ENCODE results near the gene PKHD1.

Gene PKHD1, protein sequence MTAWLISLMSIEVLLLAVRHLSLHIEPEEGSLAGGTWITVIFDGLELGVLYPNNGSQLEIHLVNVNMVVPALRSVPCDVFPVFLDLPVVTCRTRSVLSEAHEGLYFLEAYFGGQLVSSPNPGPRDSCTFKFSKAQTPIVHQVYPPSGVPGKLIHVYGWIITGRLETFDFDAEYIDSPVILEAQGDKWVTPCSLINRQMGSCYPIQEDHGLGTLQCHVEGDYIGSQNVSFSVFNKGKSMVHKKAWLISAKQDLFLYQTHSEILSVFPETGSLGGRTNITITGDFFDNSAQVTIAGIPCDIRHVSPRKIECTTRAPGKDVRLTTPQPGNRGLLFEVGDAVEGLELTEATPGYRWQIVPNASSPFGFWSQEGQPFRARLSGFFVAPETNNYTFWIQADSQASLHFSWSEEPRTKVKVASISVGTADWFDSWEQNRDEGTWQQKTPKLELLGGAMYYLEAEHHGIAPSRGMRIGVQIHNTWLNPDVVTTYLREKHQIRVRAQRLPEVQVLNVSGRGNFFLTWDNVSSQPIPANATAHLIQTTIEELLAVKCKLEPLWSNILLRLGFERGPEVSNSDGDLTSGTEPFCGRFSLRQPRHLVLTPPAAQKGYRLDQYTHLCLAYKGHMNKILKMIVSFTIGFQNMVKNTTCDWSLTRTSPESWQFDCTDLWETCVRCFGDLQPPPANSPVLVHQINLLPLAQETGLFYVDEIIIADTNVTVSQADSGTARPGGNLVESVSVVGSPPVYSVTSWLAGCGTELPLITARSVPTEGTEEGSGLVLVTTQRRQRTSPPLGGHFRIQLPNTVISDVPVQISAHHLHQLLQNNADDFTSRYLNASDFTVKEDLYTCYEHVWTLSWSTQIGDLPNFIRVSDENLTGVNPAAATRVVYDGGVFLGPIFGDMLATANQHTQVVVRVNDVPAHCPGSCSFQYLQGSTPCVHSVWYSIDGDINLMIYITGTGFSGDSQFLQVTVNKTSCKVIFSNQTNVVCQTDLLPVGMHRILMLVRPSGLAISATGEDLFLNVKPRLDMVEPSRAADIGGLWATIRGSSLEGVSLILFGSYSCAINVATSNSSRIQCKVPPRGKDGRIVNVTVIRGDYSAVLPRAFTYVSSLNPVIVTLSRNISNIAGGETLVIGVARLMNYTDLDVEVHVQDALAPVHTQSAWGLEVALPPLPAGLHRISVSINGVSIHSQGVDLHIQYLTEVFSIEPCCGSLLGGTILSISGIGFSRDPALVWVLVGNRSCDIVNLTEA (N-terminal part only)

DNA sequence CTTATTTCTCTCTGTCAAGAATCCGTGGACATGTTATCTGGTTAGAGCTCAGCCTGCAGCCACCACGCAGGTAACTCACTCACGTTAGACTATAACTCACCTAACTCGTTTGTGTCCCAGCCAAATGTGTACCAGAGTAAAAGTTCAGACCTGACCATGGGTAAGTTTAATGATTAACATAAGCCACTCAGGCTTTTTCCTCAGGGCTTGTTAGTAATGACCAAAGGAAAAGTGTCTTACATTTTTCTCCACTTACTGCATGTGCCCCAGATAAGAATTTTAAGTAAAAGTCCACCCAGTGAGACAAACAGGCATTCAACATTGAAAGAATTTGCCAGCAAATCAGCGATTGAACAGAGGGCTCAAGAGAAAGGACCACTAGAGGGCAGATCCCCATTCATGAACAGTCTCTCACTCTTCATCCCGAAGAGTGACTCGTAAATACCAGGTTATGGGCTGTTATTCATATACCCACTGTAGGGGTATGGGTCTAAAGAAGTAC, at the start of gene PKHD1:
TSS of gene PKHD1 (minus strand) at position 116 of the 502 bp plus-strand sequence. CDS start 2,680 bp downstream, outside the sequence.
- no peak for DNase-seq

DNA sequence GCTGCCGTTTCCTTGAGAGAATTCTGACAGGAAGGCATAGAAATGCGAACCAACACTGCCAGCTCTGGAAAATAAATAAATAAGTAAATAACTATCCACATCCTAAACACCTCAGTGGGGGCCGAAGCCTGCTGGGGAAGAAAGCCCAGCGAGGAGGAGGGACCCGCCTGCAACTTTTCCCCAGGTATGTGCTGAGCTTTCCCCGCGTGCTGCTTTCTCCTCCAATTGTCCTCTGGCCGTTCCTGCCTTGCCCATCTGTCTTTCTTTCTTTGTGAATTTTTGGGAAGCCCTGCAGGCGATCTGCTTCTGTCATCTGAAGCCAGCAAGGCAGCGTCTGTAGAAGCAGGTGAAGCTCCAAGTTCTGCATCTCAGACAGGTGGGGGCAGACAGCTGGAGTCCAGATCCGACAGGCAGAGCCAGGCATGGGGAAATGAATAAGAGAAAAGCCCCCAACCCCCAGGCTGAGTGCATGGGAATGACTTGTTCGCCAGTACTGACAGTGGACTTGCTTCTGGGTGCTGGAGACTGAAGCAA, 49.6 kb upstream of the PKHD1 start:
- no peak for DNase-seq

DNA sequence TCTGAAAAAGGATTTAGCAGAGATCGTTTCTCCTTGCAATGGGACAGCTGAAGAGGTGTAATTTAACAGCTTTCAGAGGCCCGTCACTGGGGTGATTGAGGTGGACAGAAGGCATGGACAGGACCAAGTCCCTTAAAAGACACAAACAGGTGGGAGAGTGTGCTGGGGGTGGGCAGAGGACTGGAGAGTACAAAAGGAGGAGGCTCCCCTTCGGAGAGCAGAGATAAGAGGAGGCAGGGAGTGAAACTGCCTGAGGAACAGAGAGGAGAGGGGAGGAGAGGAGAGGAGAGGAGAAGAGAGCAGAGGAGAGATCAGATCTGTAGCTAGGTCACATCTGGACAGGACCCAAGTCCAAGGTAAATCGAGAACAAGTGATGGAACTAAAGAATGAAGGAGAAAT, 48.6 kb upstream of the PKHD1 start:
- no peak for DNase-seq

DNA sequence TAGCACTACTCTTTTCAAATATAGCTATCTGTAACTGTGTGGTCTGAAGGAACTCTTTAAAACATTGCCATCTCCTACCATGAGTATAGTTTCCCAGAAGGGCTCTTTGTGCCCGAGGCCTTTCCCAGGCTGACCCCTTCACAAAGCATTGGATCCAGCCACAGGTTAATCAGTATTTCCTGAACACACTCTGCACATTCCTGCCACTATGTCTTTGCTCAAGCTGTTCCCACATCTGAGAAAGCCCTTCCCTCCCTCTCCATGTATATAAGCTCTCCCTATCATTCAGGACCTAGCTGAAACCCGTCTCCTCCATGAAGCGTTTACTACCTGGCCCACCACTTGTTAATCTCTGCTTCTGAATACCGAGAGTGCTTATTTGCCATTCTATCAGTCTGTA, 47.8 kb upstream of the PKHD1 start:
- DNase-seq: no peak

GRCh38 chr6:52134011-52134410, 46.6 kb upstream of the PKHD1 start:
- no peak for DNase-seq

- DNase-seq: no peak
Measured at GRCh38 chr6:52133324-52133723, 45.9 kb upstream of the PKHD1 start.

GRCh38 chr6:52132292-52132691, 44.9 kb upstream of the PKHD1 start:
- DNase-seq: no peak

- DNase-seq: no peak
Measured at GRCh38 chr6:52130440-52130839, 43.0 kb upstream of the PKHD1 start.

GRCh38 chr6:52127957-52128356, 40.5 kb upstream of the PKHD1 start:
- no peak for DNase-seq

- DNase-seq: no peak
Measured at GRCh38 chr6:52126231-52126630, 38.8 kb upstream of the PKHD1 start.

GRCh38 chr6:52125572-52125971, 38.2 kb upstream of the PKHD1 start:
- DNase-seq: no peak

GRCh38 chr6:52125139-52125538, 37.7 kb upstream of the PKHD1 start:
- no peak for DNase-seq

- no peak for DNase-seq
Measured at GRCh38 chr6:52124126-52125121, 37.0 kb upstream of the PKHD1 start.

DNA sequence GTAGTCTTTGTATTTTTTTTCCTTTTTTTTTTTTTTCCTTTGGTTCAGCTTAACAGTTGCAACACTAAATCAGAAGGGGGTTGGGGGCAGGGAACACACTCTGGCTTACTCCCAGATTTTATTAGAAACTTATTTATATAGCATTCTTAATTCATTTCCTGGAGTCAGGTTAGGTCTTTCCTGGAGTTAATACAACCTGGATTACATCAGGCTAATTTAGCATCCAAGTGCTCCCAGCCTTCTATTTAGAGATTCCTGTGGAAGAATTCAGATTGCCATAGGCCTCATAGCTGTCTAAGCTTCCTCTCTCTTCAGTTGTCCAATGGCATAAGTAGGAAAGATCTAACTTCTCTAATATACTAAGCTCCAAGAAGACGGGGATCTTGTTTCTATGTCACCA, 35.8 kb upstream of the PKHD1 start:
- DNase-seq: no peak

DNA sequence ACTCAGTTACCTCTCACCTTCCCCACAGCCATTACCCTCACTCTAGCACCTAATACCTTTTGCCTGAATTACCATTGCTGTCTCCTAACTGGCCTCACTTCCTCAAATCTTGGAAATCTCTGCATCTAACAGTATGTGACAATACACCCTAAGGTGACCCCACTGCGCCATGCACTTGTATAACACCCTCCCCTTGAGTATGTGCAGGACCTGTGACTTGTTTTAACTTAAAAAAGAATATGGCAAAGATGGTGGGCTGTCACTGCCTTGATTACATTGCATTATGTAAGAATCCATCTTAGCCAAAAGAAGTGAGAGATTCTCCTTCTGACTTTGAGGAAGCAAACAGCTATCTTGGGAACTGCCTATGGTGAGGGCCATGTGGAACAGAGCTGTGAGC, 29.9 kb upstream of the PKHD1 start:
- DNase-seq: no peak

- no peak for DNase-seq
Measured at GRCh38 chr6:52116605-52116948, 29.2 kb upstream of the PKHD1 start.

- DNase-seq: no peak
Measured at GRCh38 chr6:52115891-52116604, 28.6 kb upstream of the PKHD1 start.

GRCh38 chr6:52115145-52115741, 27.8 kb upstream of the PKHD1 start:
- no peak for DNase-seq

DNA sequence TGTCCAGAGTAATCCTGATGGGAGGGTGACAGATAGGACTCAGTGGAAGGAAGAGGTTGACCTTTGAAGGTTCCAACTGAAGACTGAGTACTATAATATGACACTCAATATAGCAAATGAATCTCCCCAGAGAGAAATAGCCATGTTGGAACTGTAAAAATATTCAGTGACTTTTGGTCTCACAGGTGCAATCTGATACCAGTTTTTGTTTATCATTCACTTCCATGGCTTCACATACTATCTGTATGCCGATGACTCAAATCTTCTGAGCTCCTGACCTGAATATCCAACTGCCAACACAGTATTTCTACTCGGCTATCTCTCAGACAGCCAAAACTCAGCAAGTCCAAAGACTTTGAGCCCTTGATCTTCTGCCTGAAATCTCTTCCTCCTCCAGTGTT, 21.8 kb upstream of the PKHD1 start:
- DNase-seq: no peak

DNA sequence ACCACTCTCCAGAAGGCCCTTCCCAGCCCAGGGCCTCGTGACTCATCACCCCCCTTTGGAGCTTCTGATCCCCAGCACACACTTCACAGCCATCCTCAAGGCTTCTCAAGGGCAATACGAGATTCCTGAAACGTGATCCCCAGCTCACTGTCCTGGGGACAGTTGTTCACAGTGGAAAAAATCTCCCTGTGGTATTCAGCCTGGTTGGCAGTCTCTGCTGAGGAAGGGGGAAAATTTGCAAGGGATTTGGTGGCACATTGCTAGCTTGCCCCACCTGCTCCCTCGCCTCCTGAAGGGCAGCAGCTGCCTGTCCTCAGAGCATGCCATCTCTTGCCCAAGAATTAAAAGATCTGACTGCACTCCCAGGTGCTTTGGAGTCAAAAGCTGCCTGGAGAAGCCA, 20.7 kb upstream of the PKHD1 start:
- no peak for DNase-seq

DNA sequence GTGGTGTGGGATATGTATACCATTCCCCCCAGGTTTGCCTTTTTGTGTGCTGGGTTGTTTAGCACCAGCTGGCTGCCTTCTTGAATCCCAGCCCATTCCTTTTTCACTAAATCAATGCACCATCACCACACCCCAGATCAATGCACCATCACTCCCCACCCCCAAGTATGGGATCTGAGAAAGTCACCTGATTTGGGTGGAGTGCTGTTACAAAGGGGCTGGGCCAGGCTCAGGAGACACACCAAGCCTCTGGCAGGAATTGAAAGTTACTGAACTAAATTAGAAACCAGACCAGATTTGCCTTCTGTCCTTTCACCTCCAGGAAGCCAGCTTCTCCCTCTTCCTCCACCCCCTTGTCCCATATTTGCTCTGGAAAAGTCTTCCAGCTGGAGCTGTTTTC, 19.6 kb upstream of the PKHD1 start:
- DNase-seq: no peak

Data from SIG-M5 (cell line).